HEK293 (cell line): Measurements from ENCODE around the gene STYX.

Experiments used
- CTCF ChIA-PET: fragments of 350-600 bp; formaldehyde crosslinking; extraction: SDS; loops from one replicate; lab custom pipeline; 2021; ENCODE audit warnings: antibody characterized with exemption; lab: Yijun Ruan, JAX
- POLR2A ChIA-PET: fragments of 300-600 bp; formaldehyde crosslinking; extraction: SDS; loops from one replicate; lab custom pipeline; 2020; ENCODE audit warnings: antibody characterized with exemption, inconsistent platforms; lab: Yijun Ruan, JAX
- H3K27ac ChIP-seq: fragments of 200-500 bp; sonication (Bioruptor generic); 2 replicates; pipeline ENCODE4 v1.5.1; 2014; ENCODE audit warnings: low read depth, low read length, control low read depth, inconsistent platforms; ENCODE audit errors: extremely low read depth
- H3K36me3 ChIP-seq, 2 experiments: fragments of 200-500 bp in 1 of 2; sonication (Bioruptor generic) in 1 of 2; 1 replicate in 1 of 2; 2 replicates in 1 of 2; pipeline ENCODE4 v1.5.1; 2014 to 2017; ENCODE audit warnings: inconsistent platforms in 2 of 2, low read length in 2 of 2; ENCODE audit not compliant: control insufficient read depth in 2 of 2, insufficient read depth in 1 of 2
- H3K4me1 ChIP-seq: fragments of 200-500 bp; sonication (Bioruptor generic); 2 replicates; pipeline ENCODE4 v1.5.1; 2014; ENCODE audit warnings: mild to moderate bottlenecking, low read length, inconsistent platforms; ENCODE audit not compliant: control insufficient read depth, insufficient read depth
- H3K4me3 ChIP-seq: 2 replicates; pipeline ENCODE4 v1.5.1; 2011; ENCODE audit warnings: low read depth, mild to moderate bottlenecking, control low read depth, low read length, moderate library complexity
- H3K9me3 ChIP-seq: fragments of 200-500 bp; sonication (Bioruptor generic); 2 replicates; pipeline ENCODE4 v1.5.1; 2014; ENCODE audit warnings: low read depth, low read length, inconsistent platforms; ENCODE audit not compliant: control insufficient read depth, insufficient read depth
- CTCF ChIP-seq: fragments of 450-650 bp; formaldehyde crosslinking; IDR thresholded peaks from 2 replicates; pipeline ENCODE4 v1.5.1; 2016; ENCODE audit warnings: missing biosample characterization, missing genetic modification characterization
- KLF9 ChIP-seq: fragments of 450-650 bp; formaldehyde crosslinking; IDR thresholded peaks from 2 replicates; pipeline ENCODE4 v1.5.1; 2016; ENCODE audit warnings: missing biosample characterization, missing genetic modification characterization, low read depth
- PRDM2 ChIP-seq: fragments of 450-650 bp; formaldehyde crosslinking; IDR thresholded peaks from 2 replicates; pipeline ENCODE4 v1.5.1; 2016; ENCODE audit warnings: missing biosample characterization, missing genetic modification characterization, borderline replicate concordance
- SCRT1 ChIP-seq: fragments of 450-650 bp; formaldehyde crosslinking; IDR thresholded peaks from 2 replicates; pipeline ENCODE4 v1.5.1; 2016; ENCODE audit warnings: missing biosample characterization, missing genetic modification characterization, borderline replicate concordance
- ZBTB10 ChIP-seq: fragments of 450-650 bp; formaldehyde crosslinking; IDR thresholded peaks from 2 replicates; pipeline ENCODE4 v1.5.1; 2016; ENCODE audit warnings: missing biosample characterization, missing genetic modification characterization
- ZBTB20 ChIP-seq: fragments of 450-650 bp; formaldehyde crosslinking; IDR thresholded peaks from 2 replicates; pipeline ENCODE4 v1.5.1; 2016; ENCODE audit warnings: missing biosample characterization, missing genetic modification characterization
- ZBTB8A ChIP-seq: fragments of 450-650 bp; formaldehyde crosslinking; IDR thresholded peaks from 2 replicates; pipeline ENCODE4 v1.5.1; 2016; ENCODE audit warnings: missing biosample characterization, missing genetic modification characterization
- ZFHX2 ChIP-seq: fragments of 450-650 bp; formaldehyde crosslinking; conservative IDR thresholded peaks from 2 replicates; pipeline ENCODE4 v1.5.1; 2016; ENCODE audit warnings: missing biosample characterization, missing genetic modification characterization
- ZFP69B ChIP-seq: fragments of 450-650 bp; formaldehyde crosslinking; IDR thresholded peaks from 2 replicates; pipeline ENCODE4 v1.5.1; 2016; ENCODE audit warnings: missing biosample characterization, missing genetic modification characterization
- ZIC2 ChIP-seq: fragments of 450-650 bp; formaldehyde crosslinking; IDR thresholded peaks from 2 replicates; pipeline ENCODE4 v1.5.1; 2016; ENCODE audit warnings: missing biosample characterization, missing genetic modification characterization
- ZNF155 ChIP-seq: fragments of 450-650 bp; formaldehyde crosslinking; IDR thresholded peaks from 2 replicates; pipeline ENCODE4 v1.5.1; 2016; ENCODE audit warnings: missing biosample characterization, missing genetic modification characterization
- ZNF449 ChIP-seq: fragments of 450-650 bp; formaldehyde crosslinking; IDR thresholded peaks from 2 replicates; pipeline ENCODE4 v1.5.1; 2017; ENCODE audit warnings: missing biosample characterization, mild to moderate bottlenecking, missing genetic modification characterization, moderate library complexity
- ZNF521 ChIP-seq: fragments of 450-650 bp; formaldehyde crosslinking; IDR thresholded peaks from 2 replicates; pipeline ENCODE4 v1.5.1; 2017; ENCODE audit warnings: missing biosample characterization, mild to moderate bottlenecking, missing genetic modification characterization
- ZNF571 ChIP-seq: fragments of 450-650 bp; formaldehyde crosslinking; IDR thresholded peaks from 2 replicates; pipeline ENCODE4 v1.5.0; 2017; ENCODE audit warnings: missing biosample characterization, missing genetic modification characterization
- ZNF600 ChIP-seq: fragments of 450-650 bp; formaldehyde crosslinking; IDR thresholded peaks from 2 replicates; pipeline ENCODE4 v1.5.1; 2016; ENCODE audit warnings: missing biosample characterization, missing genetic modification characterization
- ZNF660 ChIP-seq: fragments of 450-650 bp; IDR thresholded peaks from 2 replicates; pipeline ENCODE4 v1.5.1; 2018; ENCODE audit warnings: missing biosample characterization, mild to moderate bottlenecking, missing genetic modification characterization
- ZNF677 ChIP-seq: fragments of 450-650 bp; IDR thresholded peaks from 2 replicates; pipeline ENCODE4 v1.5.0; 2018; ENCODE audit warnings: missing biosample characterization, mild to moderate bottlenecking, missing genetic modification characterization, moderate library complexity
- ZSCAN18 ChIP-seq: fragments of 450-650 bp; formaldehyde crosslinking; IDR thresholded peaks from 2 replicates; pipeline ENCODE4 v1.5.1; 2016; ENCODE audit warnings: missing biosample characterization, missing genetic modification characterization
- ZXDB ChIP-seq: fragments of 450-650 bp; formaldehyde crosslinking; IDR thresholded peaks from 2 replicates; pipeline ENCODE4 v1.5.1; 2016; ENCODE audit warnings: missing biosample characterization, missing genetic modification characterization

STYX gene

GRCh38 chr14:52791223-52792096 is 61.5 kb downstream of the STYX start, which contains the start of gene GNPNAT1:
Gene GNPNAT1, minus strand, starts transcription at chr14:52791607. Its CDS starts 6,957 bp downstream, at chr14:52784650.
- ChIA-PET CTCF (no interaction called here), POLR2A (interaction anchor here (0.5 to 1.8 kb wide), 7 partner anchors 10 to 685 kb away, joined by 3 to 10 read pairs (median 3); partner anchors contain the start of genes GPR137C and TXNDC16)
- H3K36me3 ChIP-seq: 0 out of 3 replicates have a peak, but pooled peaks cover 0 to 3% of the 10 kb centered on the region in 2 experiments
- peak within 1 kb of the TSS; percentile 92 for H3K27ac ChIP-seq
- H3K4me3 ChIP-seq: peak within 1 kb of the TSS; percentile 88
- H3K4me1 ChIP-seq: 0 out of 2 replicates have a peak, but pooled peaks cover 3% of the 10 kb centered on the region
- H3K9me3 ChIP-seq: no peaks in the 10 kb centered on the region
- no peak for TF ChIP-seq ZNF155
- TF ChIP-seq ZNF571: no peak
- peak; percentile 99 for TF ChIP-seq ZNF600 (tag by site-specific recombination)
- no peak for TF ChIP-seq ZSCAN18
- peak; percentile 40; the same call in 1 of the 2 replicates for TF ChIP-seq ZNF449 (tag by site-specific recombination)
- TF ChIP-seq ZFP69B (tag by site-specific recombination): no peak
- peak; percentile 55; the same call in 1 of the 2 replicates for TF ChIP-seq KLF9 (tag by site-specific recombination)
- TF ChIP-seq ZNF521 (tag by site-specific recombination): no peak
- TF ChIP-seq ZXDB (tag by site-specific recombination): peak; percentile 63
- peak; percentile 44 for TF ChIP-seq CTCF
- no peak for TF ChIP-seq ZNF677 (tag by site-specific recombination)
- TF ChIP-seq PRDM2 (tag by site-specific recombination): 0 out of 2 replicates have a peak, but pooled peaks have one; percentile 37
- no peak for TF ChIP-seq ZBTB10 (tag by site-specific recombination)
- TF ChIP-seq ZBTB20 (tag by site-specific recombination): peak; percentile 84; the same call in 1 of the 2 replicates
- TF ChIP-seq ZFHX2: peak; percentile 99
- TF ChIP-seq ZIC2 (tag by site-specific recombination): peak; percentile 54; the same call in 1 of the 2 replicates
- peak; percentile 71; the same call in 1 of the 2 replicates for TF ChIP-seq ZBTB8A (tag by site-specific recombination)
- peak; percentile 38; the same call in 1 of the 2 replicates for TF ChIP-seq ZNF660
- 0 out of 2 replicates have a peak, but pooled peaks have one; percentile 29 for TF ChIP-seq SCRT1 (tag by site-specific recombination)
